ENCODE results near the gene CSNK1D.

Gene CSNK1D

DNA sequence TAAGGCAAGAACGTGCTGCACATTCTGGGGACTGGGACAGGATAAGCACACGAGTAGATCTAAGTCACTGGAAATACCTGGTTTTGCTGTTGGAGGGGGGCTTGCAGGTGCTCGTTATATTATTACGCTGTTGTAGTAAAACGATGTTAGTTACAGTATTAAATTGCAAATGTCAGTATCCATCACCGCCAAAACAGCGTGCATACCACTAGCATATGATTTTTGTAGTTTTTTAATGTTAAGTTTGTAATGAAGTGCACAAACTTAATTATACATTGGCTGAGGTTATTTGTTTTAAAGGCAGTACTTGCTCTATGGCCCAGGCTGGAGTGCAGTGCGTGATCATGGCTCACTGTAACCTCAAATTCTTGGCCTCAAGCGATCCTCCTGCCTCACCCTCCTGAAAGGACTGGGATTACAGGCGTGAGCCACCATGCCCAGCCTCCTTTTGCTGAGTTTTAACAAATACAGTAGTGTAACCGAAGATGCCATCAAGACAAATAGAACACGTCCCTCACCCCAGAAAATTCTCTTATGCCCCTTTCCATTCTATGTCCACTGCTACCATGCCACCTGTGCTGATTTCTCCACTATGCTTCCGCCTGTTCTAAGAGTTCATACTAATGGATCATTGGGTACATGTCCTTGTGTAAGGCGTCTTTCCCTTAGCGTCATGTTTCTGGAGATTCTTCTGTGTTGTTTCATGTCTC is 20.7 kb upstream of the CSNK1D start:
- TF ChIP-seq, protein P1, sequence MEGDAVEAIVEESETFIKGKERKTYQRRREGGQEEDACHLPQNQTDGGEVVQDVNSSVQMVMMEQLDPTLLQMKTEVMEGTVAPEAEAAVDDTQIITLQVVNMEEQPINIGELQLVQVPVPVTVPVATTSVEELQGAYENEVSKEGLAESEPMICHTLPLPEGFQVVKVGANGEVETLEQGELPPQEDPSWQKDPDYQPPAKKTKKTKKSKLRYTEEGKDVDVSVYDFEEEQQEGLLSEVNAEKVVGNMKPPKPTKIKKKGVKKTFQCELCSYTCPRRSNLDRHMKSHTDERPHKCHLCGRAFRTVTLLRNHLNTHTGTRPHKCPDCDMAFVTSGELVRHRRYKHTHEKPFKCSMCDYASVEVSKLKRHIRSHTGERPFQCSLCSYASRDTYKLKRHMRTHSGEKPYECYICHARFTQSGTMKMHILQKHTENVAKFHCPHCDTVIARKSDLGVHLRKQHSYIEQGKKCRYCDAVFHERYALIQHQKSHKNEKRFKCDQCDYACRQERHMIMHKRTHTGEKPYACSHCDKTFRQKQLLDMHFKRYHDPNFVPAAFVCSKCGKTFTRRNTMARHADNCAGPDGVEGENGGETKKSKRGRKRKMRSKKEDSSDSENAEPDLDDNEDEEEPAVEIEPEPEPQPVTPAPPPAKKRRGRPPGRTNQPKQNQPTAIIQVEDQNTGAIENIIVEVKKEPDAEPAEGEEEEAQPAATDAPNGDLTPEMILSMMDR (conservative IDR thresholded peaks at IDR 0.05; ENCODE audit: low read length) = no peak
- no peak for TF ChIP-seq EZH2phosphoT487 (IDR thresholded peaks at IDR 0.05; ENCODE audit: borderline replicate concordance)
- peaks cover 14% of the 10 kb centered on the region for H3K79me2 ChIP-seq (ENCODE audit: insufficient read depth, low read length)
- peak overlapping the region; percentile 69 for H3K4me2 ChIP-seq (ENCODE audit: low read depth, low read length, poor library complexity, severe bottlenecking)
- H3K9me3 ChIP-seq (ENCODE audit: insufficient read depth, low read depth, low read length) = no peaks in the 10 kb centered on the region
- no peaks in the 10 kb centered on the region for H3K27me3 ChIP-seq (ENCODE audit: insufficient read depth, low read length, poor library complexity, severe bottlenecking)
- H3K4me3 ChIP-seq (ENCODE audit: low read length, poor library complexity, severe bottlenecking) = peak overlapping the region; percentile 66
- H2AFZ ChIP-seq (ENCODE audit: low read length) = no peak overlapping the region
- H3K9ac ChIP-seq (ENCODE audit: low read depth, low read length, poor library complexity, severe bottlenecking) = peak overlapping the region; percentile 56
- H3K9me2 ChIP-seq (replicated peaks; ENCODE audit: low read depth, low read length) = no peaks in the 10 kb centered on the region
- peaks cover 47% of the 10 kb centered on the region for H3K4me1 ChIP-seq (ENCODE audit: insufficient read depth, low read length, poor library complexity, severe bottlenecking)
- H3K36me3 ChIP-seq (ENCODE audit: insufficient read depth, low read length) = no peaks in the 10 kb centered on the region
- H3F3A ChIP-seq (ENCODE audit: low read depth) = peaks cover 14% of the 10 kb centered on the region
- H4K20me1 ChIP-seq (ENCODE audit: insufficient read depth, low read length, poor library complexity, severe bottlenecking) = peaks cover 6% of the 10 kb centered on the region

DNA sequence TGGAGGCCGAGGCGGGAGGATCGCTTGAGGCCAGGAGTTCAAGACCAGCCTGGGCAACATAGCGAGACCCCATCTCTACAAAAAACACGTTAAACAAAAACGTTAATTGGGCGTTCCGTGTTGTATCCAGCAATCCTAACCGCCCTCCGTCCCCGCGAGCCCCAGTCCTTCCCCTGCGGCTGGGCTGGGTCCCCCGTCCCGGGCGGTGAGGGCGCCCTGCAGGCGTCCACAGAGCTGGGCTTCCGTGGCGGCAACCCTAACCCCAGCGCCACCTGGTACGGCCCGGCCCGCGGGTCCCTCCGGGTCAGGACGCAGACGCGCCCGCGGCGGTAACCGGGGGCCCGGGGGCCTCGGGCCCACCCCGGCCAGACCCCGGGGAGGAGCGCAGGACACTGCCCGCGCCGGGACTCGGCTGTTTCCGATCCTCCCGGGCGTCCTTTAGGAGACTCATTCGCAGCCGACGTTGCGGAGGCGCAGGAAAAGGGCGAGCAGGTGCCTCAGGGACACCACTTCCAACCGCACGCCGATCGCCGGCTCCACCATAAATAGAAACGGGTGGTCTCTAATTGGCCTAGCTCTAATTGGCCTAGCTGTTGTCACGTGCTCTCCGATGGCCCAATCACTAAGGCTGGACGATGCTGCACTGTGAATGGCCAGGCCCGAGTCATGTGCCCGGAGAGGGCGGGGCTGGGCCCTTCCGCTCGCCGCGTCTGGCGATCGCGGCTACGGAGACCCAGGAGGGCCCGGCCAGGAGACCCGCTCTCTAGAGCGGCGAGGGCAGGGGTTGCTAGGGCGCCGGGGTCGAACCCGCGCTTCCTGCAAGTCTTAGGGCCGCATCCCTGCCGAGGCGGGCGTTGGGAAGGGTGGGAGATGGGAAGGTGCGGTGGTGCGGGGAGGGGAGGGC is 19.0 kb upstream of the CSNK1D start:
- peak overlapping the region; percentile 98 for H3K4me3 ChIP-seq (ENCODE audit: low read length, poor library complexity, severe bottlenecking)
- no peaks in the 10 kb centered on the region for H3K9me3 ChIP-seq (ENCODE audit: insufficient read depth, low read depth, low read length)
- peak overlapping the region; percentile 74; the same call in 1 of the 2 replicates for H2AFZ ChIP-seq (ENCODE audit: low read length)
- H3K79me2 ChIP-seq (ENCODE audit: insufficient read depth, low read length) = peaks cover 14% of the 10 kb centered on the region
- H3K4me2 ChIP-seq (ENCODE audit: low read depth, low read length, poor library complexity, severe bottlenecking) = peak overlapping the region; percentile 94
- H4K20me1 ChIP-seq (ENCODE audit: insufficient read depth, low read length, poor library complexity, severe bottlenecking) = peaks cover 6% of the 10 kb centered on the region
- no peak for TF ChIP-seq EZH2phosphoT487 (IDR thresholded peaks at IDR 0.05; ENCODE audit: borderline replicate concordance)
- TF ChIP-seq, protein P1 (conservative IDR thresholded peaks at IDR 0.05; ENCODE audit: low read length) = no peak
- peak overlapping the region; percentile 98 for H3K9ac ChIP-seq (ENCODE audit: low read depth, low read length, poor library complexity, severe bottlenecking)
- H3K27me3 ChIP-seq (ENCODE audit: insufficient read depth, low read length, poor library complexity, severe bottlenecking) = no peaks in the 10 kb centered on the region
- H3F3A ChIP-seq (ENCODE audit: low read depth) = peaks cover 9% of the 10 kb centered on the region
- H3K4me1 ChIP-seq (ENCODE audit: insufficient read depth, low read length, poor library complexity, severe bottlenecking) = peaks cover 41% of the 10 kb centered on the region
- H3K36me3 ChIP-seq (ENCODE audit: insufficient read depth, low read length) = no peaks in the 10 kb centered on the region
- H3K9me2 ChIP-seq (replicated peaks; ENCODE audit: low read depth, low read length) = no peaks in the 10 kb centered on the region

DNA sequence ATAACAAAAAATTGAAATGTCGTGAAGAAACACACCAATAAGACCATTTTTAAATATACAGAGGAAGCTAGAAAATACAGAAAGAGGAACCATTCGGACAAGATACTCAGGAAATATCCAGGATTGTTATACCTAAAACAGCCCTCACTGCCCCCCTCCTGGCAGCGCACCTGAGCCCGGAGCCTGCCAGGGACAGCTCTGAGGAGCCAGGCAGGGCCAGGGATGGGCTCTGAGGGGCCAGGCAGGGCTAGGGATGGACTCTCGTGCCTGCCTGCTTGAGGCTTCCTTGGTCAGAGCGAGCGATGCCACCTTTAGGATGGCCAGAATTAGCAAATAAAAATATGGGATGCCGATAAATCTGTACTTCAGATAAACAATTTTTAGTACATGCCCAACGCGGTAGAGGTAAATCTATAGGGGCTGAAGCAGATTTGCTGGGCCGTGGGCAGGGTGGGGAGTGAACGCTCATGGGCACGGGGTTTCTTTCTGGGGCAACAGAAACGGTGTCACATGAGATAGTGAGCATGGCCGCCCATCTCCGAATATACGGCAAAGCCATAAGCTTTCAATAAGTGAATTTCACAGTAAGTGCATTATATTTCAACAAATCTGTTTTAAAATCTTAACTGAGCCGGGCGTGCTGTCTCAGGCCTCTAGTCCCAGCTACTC is 18.2 kb upstream of the CSNK1D start:
- Histone ChIP-seq H3K9me2 (replicated peaks; ENCODE audit: low read depth, low read length) (no peaks in the 10 kb centered on the region), H3K27me3 (ENCODE audit: insufficient read depth, low read length, poor library complexity, severe bottlenecking) (no peaks in the 10 kb centered on the region), H3K4me2 (ENCODE audit: low read depth, low read length, poor library complexity, severe bottlenecking) (peak overlapping the region; percentile 94), H3K79me2 (ENCODE audit: insufficient read depth, low read length) (peaks cover 14% of the 10 kb centered on the region), H3K9ac (ENCODE audit: low read depth, low read length, poor library complexity, severe bottlenecking) (peak overlapping the region; percentile 98), H3K36me3 (ENCODE audit: insufficient read depth, low read length) (no peaks in the 10 kb centered on the region), H3K9me3 (ENCODE audit: insufficient read depth, low read depth, low read length) (no peaks in the 10 kb centered on the region), H3K4me3 (ENCODE audit: low read length, poor library complexity, severe bottlenecking) (peak overlapping the region; percentile 98), H3K4me1 (ENCODE audit: insufficient read depth, low read length, poor library complexity, severe bottlenecking) (peaks cover 39% of the 10 kb centered on the region), H3F3A (ENCODE audit: low read depth) (peaks cover 6% of the 10 kb centered on the region), H2AFZ (ENCODE audit: low read length) (no peak overlapping the region), H4K20me1 (ENCODE audit: insufficient read depth, low read length, poor library complexity, severe bottlenecking) (peaks cover 6% of the 10 kb centered on the region)
- TF ChIP-seq, protein P1 (conservative IDR thresholded peaks at IDR 0.05; ENCODE audit: low read length) = no peak
- no peak for TF ChIP-seq EZH2phosphoT487 (IDR thresholded peaks at IDR 0.05; ENCODE audit: borderline replicate concordance)
